Bronchial epithelial cell (primary cell): Measurements from ENCODE around the gene BTBD7. TPM values are rescaled to one million over a fixed set of nuclear protein-coding genes. Genes with fewer than 3 reads are reported as not detected.

ENCODE experiments used
- DNase-seq: peaks from one replicate; pipeline ENCODE4 v3.0.0-alpha.2; 2010; ENCODE audit warnings: low read depth
- FAIRE-seq: peaks from 2 replicates; lab custom pipeline; 2011; peaks lifted over from hg19 to GRCh38; lab: Jason Lieb, UNC
- H3K27me3 ChIP-seq: 2 replicates; pipeline ENCODE4 v1.5.1; 2011; ENCODE audit warnings: low read length; ENCODE audit not compliant: control insufficient read depth, insufficient read depth
- H3K36me3 ChIP-seq: 2 replicates; pipeline ENCODE4 v1.5.1; 2011; ENCODE audit warnings: low read length; ENCODE audit not compliant: control insufficient read depth, insufficient read depth
- H3K4me3 ChIP-seq: 2 replicates; pipeline ENCODE4 v1.5.1; 2011; ENCODE audit warnings: mild to moderate bottlenecking, low read depth, low read length, control low read depth
- total RNA-seq: library from RNA; depleted of rRNA; stranded (reverse); fragments of >200 nt; gene quantifications from 2 replicates; pipeline ENCODE4 v1.2.1, GENCODE V29; 2014
- TF ChIP-seq, protein P1 (sequence below): IDR thresholded peaks from 2 replicates; pipeline ENCODE4 v1.5.1; 2011; ENCODE audit warnings: mild to moderate bottlenecking, moderate library complexity, low read length, control low read depth, inconsistent platforms; ENCODE audit not compliant: insufficient read depth, severe bottlenecking

Gene BTBD7, protein sequence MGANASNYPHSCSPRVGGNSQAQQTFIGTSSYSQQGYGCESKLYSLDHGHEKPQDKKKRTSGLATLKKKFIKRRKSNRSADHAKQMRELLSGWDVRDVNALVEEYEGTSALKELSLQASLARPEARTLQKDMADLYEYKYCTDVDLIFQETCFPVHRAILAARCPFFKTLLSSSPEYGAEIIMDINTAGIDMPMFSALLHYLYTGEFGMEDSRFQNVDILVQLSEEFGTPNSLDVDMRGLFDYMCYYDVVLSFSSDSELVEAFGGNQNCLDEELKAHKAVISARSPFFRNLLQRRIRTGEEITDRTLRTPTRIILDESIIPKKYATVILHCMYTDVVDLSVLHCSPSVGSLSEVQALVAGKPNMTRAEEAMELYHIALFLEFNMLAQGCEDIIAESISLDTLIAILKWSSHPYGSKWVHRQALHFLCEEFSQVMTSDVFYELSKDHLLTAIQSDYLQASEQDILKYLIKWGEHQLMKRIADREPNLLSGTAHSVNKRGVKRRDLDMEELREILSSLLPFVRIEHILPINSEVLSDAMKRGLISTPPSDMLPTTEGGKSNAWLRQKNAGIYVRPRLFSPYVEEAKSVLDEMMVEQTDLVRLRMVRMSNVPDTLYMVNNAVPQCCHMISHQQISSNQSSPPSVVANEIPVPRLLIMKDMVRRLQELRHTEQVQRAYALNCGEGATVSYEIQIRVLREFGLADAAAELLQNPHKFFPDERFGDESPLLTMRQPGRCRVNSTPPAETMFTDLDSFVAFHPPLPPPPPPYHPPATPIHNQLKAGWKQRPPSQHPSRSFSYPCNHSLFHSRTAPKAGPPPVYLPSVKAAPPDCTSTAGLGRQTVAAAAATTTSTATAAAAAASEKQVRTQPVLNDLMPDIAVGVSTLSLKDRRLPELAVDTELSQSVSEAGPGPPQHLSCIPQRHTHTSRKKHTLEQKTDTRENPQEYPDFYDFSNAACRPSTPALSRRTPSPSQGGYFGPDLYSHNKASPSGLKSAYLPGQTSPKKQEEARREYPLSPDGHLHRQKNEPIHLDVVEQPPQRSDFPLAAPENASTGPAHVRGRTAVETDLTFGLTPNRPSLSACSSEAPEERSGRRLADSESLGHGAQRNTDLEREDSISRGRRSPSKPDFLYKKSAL
- total RNA-seq = 20.3 and 22.8 TPM in 2 replicates

DNA sequence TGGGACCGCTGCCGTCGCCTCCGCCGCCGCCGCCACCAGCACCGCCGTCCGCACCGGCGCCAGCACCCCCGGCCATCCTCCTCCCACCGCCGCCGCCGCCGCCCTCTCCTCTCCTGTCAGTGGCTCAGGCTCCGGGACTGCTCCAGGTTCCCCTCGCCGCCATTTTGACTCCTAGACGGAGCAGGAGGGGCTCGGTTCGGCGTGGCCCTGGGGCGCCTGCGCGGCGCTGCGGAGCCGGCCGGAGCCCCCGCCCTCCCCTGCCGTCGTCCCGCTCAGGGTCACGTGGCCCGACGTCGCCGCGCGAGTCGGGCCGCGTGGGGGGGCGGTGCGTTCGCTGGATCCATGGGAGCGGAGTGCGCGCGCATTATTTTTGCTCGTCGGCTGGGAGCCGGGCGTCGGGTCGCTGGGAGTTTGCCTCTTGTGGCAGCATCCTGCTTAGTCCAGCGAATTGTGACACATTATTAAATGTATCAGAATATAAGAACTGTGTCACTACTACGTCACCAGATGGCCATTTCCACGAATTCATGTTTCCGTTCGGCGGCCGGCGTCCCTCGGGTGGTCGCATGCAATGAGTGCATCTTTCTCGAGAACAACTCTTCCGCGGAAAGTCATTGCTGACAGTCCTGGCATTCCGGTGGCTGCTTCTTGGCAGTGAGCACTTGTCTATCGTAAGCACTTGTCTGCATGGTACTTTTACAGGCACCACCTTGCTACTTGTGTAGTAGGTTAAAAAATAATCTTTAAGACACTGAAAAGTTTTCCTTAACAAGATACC lies at the start of gene BTBD7:
TSS of gene BTBD7 (minus strand) at position 184 of the 778 bp plus-strand sequence. CDS start 36,985 bp downstream, outside the sequence.
- Histone ChIP-seq H3K27me3 (no peaks in the 10 kb centered on the region), H3K4me3 (peak within 1 kb of the TSS; percentile 60), H3K36me3 (no peaks in the 10 kb centered on the region)
- FAIRE-seq (no peak), DNase-seq (peak; percentile 81)
- TF ChIP-seq, protein P1, sequence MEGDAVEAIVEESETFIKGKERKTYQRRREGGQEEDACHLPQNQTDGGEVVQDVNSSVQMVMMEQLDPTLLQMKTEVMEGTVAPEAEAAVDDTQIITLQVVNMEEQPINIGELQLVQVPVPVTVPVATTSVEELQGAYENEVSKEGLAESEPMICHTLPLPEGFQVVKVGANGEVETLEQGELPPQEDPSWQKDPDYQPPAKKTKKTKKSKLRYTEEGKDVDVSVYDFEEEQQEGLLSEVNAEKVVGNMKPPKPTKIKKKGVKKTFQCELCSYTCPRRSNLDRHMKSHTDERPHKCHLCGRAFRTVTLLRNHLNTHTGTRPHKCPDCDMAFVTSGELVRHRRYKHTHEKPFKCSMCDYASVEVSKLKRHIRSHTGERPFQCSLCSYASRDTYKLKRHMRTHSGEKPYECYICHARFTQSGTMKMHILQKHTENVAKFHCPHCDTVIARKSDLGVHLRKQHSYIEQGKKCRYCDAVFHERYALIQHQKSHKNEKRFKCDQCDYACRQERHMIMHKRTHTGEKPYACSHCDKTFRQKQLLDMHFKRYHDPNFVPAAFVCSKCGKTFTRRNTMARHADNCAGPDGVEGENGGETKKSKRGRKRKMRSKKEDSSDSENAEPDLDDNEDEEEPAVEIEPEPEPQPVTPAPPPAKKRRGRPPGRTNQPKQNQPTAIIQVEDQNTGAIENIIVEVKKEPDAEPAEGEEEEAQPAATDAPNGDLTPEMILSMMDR = peak; percentile 32

DNA sequence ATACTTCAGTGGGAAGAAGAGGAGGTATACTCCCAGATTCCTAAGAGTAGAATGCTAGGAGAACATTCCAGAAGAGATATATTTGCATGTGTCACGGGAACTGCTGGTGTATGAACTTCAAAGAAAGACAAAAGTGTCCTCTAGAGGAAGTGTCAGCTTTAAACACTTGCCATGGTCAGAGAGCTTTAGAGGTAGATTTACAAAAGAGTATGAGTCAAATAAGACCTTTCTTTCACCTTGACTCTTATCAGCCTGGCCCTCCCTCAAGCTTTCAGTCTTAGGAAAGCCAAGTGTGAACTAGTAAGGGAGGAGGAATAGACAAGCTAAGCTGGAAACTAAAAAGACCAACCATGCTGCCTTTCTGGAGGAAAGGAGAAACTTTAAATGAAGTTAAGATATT lies 48.8 kb upstream of the BTBD7 start:
- TF ChIP-seq, protein P1 = no peak
- Histone ChIP-seq H3K27me3 (no peaks in the 10 kb centered on the region), H3K4me3 (no peak overlapping the region), H3K36me3 (no peaks in the 10 kb centered on the region)
- DNase-seq (no peak), FAIRE-seq (no peak)

DNA sequence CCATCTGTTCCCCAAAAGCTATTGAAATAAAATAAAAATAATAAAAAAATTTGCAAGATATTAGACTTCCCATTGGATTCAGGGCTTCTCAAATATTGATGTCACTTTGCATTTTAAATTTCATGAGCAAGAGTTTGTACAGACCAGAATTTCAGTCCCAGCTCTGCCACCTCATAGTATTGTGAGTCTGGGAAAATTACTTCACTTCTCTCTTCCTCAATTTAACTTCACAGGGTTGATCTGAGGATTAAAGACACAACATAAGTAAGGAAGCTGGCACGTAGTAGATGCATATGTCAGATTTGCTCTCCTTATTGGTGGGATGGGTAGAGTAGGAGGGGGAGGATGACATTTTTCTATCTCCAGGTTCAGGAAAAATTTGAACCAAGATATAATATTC lies 47.0 kb upstream of the BTBD7 start:
- Histone ChIP-seq H3K4me3 (no peak overlapping the region), H3K36me3 (no peaks in the 10 kb centered on the region), H3K27me3 (no peaks in the 10 kb centered on the region)
- TF ChIP-seq, protein P1 = no peak
- no peak for FAIRE-seq
- no peak for DNase-seq

DNA sequence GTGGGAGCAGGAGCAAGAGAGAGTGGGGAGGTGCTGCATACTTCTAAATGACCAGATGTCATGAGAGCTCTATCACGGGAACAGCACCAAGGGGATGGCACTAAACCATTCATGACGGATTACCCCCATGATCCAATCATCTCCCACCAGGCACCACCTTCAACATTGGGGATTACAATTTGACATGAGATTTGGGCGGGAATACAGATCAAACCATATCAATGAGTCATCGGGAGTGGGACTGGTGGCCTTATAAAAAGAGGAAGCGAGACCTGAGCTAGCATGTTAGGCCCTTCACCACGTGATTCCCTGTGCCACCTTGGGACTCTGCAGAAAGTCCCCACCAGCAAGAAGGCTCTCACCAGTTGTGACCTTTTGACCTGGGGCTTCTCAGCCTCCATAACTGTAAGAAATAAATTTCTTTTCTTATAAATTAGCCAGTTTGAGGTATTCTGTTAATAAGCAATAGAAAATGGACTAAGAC lies 42.9 kb upstream of the BTBD7 start:
- H3K4me3 ChIP-seq = no peak overlapping the region
- H3K36me3 ChIP-seq = no peaks in the 10 kb centered on the region
- TF ChIP-seq, protein P1 = no peak
- DNase-seq (no peak), FAIRE-seq (no peak)
- H3K27me3 ChIP-seq = no peaks in the 10 kb centered on the region

DNA sequence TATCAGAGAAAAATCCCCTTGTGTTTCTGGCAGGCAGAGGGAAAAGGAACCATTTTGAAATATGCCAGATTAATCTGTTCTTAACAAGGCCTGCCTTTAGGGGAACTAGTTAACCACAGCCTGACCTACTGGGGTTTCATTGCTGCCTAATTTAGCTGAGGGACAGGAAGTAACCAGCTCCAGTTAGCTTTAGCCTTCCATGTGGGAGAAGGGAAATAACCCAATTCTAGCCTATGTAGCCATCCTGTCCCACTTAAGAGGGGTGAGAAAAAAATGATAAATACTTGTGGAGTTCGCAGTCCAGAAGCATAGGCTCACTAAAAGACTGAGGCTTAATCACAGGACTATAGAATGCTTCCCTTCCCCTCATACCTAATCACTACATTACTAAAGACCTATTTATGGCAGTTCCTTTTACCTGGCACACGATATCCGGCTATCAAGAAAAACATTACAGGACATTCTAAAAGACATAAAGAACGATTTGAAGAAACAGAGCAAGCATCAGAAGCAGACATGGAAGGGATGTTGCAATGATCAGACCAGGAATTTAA lies 37.0 kb upstream of the BTBD7 start:
- no peak overlapping the region for H3K4me3 ChIP-seq
- TF ChIP-seq, protein P1 = no peak
- H3K36me3 ChIP-seq = no peaks in the 10 kb centered on the region
- DNase-seq (no peak), FAIRE-seq (no peak)
- H3K27me3 ChIP-seq = no peaks in the 10 kb centered on the region
